ENCODE data around the gene TMEM108.
A peak's percentile ranks its signal among the peaks of the same experiment; 100 is the strongest.
"Not testable (repeated sequence)": the region's sequence is repeated elsewhere in the genome, so short reads cannot be mapped to it uniquely, and the experiment has no call there.

Gene TMEM108
- total RNA-seq: 0 to 0.07 reads per million in 2 donors

GRCh38 chr3:133038089-133038730 lies at the start of gene TMEM108:
Gene TMEM108 (plus strand): TSS chr3:133038391.
- DNase-seq: peak in 1 of 5 experiments; percentile 38

GRCh38 chr3:132995971-132996370 lies 42.2 kb upstream of the TMEM108 start:
- DNase-seq: no peak

GRCh38 chr3:132997404-132998185 lies 40.6 kb upstream of the TMEM108 start:
- DNase-seq: no peak

- not testable (repeated sequence) for DNase-seq
Measured at GRCh38 chr3:133005032-133005431, 33.2 kb upstream of the TMEM108 start.

GRCh38 chr3:133007601-133008000 lies 30.6 kb upstream of the TMEM108 start:
- no peak for DNase-seq

GRCh38 chr3:133014325-133014724 lies 23.9 kb upstream of the TMEM108 start:
- no peak for DNase-seq

GRCh38 chr3:133015573-133015972 lies 22.6 kb upstream of the TMEM108 start:
- not testable (repeated sequence) for DNase-seq

- no peak for DNase-seq
Measured at GRCh38 chr3:133016838-133017309, 21.3 kb upstream of the TMEM108 start.

- DNase-seq: no peak
Measured at GRCh38 chr3:133018921-133019320, 19.3 kb upstream of the TMEM108 start.

- no peak for DNase-seq
Measured at GRCh38 chr3:133021206-133021605, 17.0 kb upstream of the TMEM108 start.

GRCh38 chr3:133023362-133023761 lies 14.8 kb upstream of the TMEM108 start:
- no peak for DNase-seq

- DNase-seq: no peak
Measured at GRCh38 chr3:133025546-133025945, 12.6 kb upstream of the TMEM108 start.

- DNase-seq: no peak
Measured at GRCh38 chr3:133032301-133032700, 5.9 kb upstream of the TMEM108 start.

GRCh38 chr3:133037436-133037835 lies 755 bp upstream of the TMEM108 start:
- no peak for DNase-seq

GRCh38 chr3:133038731-133039375 lies 662 bp downstream of the TMEM108 start:
- no peak for DNase-seq

- DNase-seq: peak in 1 of 5 experiments; percentile 6
Measured at GRCh38 chr3:133040696-133041523, 2.7 kb downstream of the TMEM108 start.

GRCh38 chr3:133041524-133041829 lies 3.3 kb downstream of the TMEM108 start:
- no peak for DNase-seq

- no peak for DNase-seq
Measured at GRCh38 chr3:133042778-133043177, 4.6 kb downstream of the TMEM108 start.

- no peak for DNase-seq
Measured at GRCh38 chr3:133047980-133048379, 9.8 kb downstream of the TMEM108 start.

- no peak for DNase-seq
Measured at GRCh38 chr3:133049491-133049890, 11.3 kb downstream of the TMEM108 start.

GRCh38 chr3:133050891-133051290 lies 12.7 kb downstream of the TMEM108 start:
- no peak for DNase-seq

- no peak for DNase-seq
Measured at GRCh38 chr3:133053532-133053931, 15.3 kb downstream of the TMEM108 start.

GRCh38 chr3:133054586-133054985 lies 16.4 kb downstream of the TMEM108 start:
- no peak for DNase-seq

All from T-helper 2 cell (primary cell).